Panc1 (cell line): ENCODE data around the gene GAS5. TPM values are rescaled to one million over a fixed set of nuclear protein-coding genes. Genes with fewer than 3 reads are reported as not detected.
"Not testable (repeated sequence)": the region's sequence is repeated elsewhere in the genome, so short reads cannot be mapped to it uniquely, and the experiment has no call there.

Experiments
- ATAC-seq: fragments of 200-7000 bp; cut with Tn5 transposase; 2 replicates; pipeline ENCODE4 v1.9.1; 2020; ENCODE audit warnings: mild to moderate bottlenecking, moderate library complexity
- BruUV-seq: library from RNA; stranded (reverse); fragments of 400-500 nt; replicated peaks from 2 replicates; lab custom pipeline; 2021; lab: Mats Ljungman, UMichigan
- CTCF ChIA-PET: fragments of 300-600 bp; sonication (Branson Sonifier 250); formaldehyde crosslinking; loops from one replicate; lab custom pipeline; 2022; ENCODE audit warnings: antibody characterized with exemption; lab: Charles Lee
- POLR2A ChIA-PET: fragments of 300-600 bp; sonication (Branson Sonifier 250); formaldehyde crosslinking; loops from one replicate; lab custom pipeline; 2022; ENCODE audit warnings: antibody characterized with exemption; lab: Charles Lee
- DNase-seq: peaks from one replicate; pipeline ENCODE4 v3.0.0-alpha.2; 2010; ENCODE audit warnings: low read depth, low spot score
- H3K27ac ChIP-seq: 2 replicates; pipeline ENCODE4 v1.5.1; 2011; ENCODE audit warnings: mild to moderate bottlenecking, low read length, inconsistent platforms
- H3K27me3 ChIP-seq: fragments of 200-500 bp; sonication (Bioruptor generic); 2 replicates; pipeline ENCODE4 v1.6.0; 2014; ENCODE audit warnings: low read length, inconsistent platforms; ENCODE audit not compliant: control insufficient read depth, insufficient read depth
- H3K36me3 ChIP-seq: fragments of 200-500 bp; sonication (Bioruptor generic); 2 replicates; pipeline ENCODE4 v1.5.1; 2014; ENCODE audit warnings: inconsistent platforms, mild to moderate bottlenecking, low read length, moderate library complexity; ENCODE audit not compliant: control insufficient read depth, insufficient read depth
- H3K4me1 ChIP-seq: 2 replicates; pipeline ENCODE4 v1.5.1; 2011; ENCODE audit warnings: inconsistent platforms, mild to moderate bottlenecking, low read length, moderate library complexity; ENCODE audit not compliant: control insufficient read depth, insufficient read depth
- H3K4me3 ChIP-seq, 2 experiments: 2 replicates each; pipeline ENCODE4 v1.5.1; 2011 to 2012; ENCODE audit warnings: low read depth in 2 of 2, low read length in 2 of 2, mild to moderate bottlenecking in 2 of 2, inconsistent platforms in 1 of 2, moderate library complexity in 1 of 2
- H3K9me3 ChIP-seq: fragments of 200-500 bp; sonication (Bioruptor generic); 2 replicates; pipeline ENCODE4 v1.5.1; 2014; ENCODE audit warnings: low read depth, mild to moderate bottlenecking, inconsistent platforms, low read length, moderate library complexity; ENCODE audit not compliant: control insufficient read depth, insufficient read depth
- CTCF ChIP-seq: fragments of 450-650 bp; IDR thresholded peaks from 2 replicates; pipeline ENCODE4 v1.5.1; 2017; ENCODE audit warnings: mild to moderate bottlenecking
- POLR2AphosphoS5 ChIP-seq: IDR thresholded peaks from 2 replicates; pipeline ENCODE4 v1.6.1; 2012; ENCODE audit warnings: mild to moderate bottlenecking, low read depth, low read length, moderate library complexity
- REST ChIP-seq, 2 experiments: IDR thresholded peaks; 2 replicates each; pipeline ENCODE4 v1.6.1; 2011 to 2012; ENCODE audit warnings: low read depth in 2 of 2, control low read depth in 1 of 2, low read length in 1 of 2, mild to moderate bottlenecking in 1 of 2, moderate library complexity in 1 of 2; ENCODE audit not compliant: insufficient read depth in 1 of 2
- SIN3A ChIP-seq: IDR thresholded peaks from 2 replicates; pipeline ENCODE4 v1.6.1; 2012; ENCODE audit warnings: low read depth, mild to moderate bottlenecking, low read length, moderate library complexity, borderline replicate concordance; ENCODE audit not compliant: insufficient read depth
- TCF7L2 ChIP-seq: IDR thresholded peaks from 2 replicates; pipeline ENCODE4 v1.6.1; 2011; ENCODE audit warnings: mild to moderate bottlenecking, low read depth, low read length, inconsistent platforms
- in situ Hi-C: cut with HindIII; loops from 2 replicates; pipeline ENCODE4 v1.10.0; 2016; ENCODE audit warnings: low sequenced_read_pairs, low pct_unique_long_range_greater_than_20kb
- intact Hi-C: fragments of 100-400 bp; cut with micrococcal nuclease; formaldehyde crosslinking; loops from one replicate; pipeline ENCODE4 v1.10.0; 2022; ENCODE audit not compliant: unreplicated experiment
- total RNA-seq: library from RNA; stranded (reverse); gene quantifications from one replicate; pipeline ENCODE4 v1.2.1, GENCODE V29; 2021; ENCODE audit not compliant: unreplicated experiment

The GAS5 gene
- total RNA-seq, 1 experiment from 2014 or later, result 236 TPM

GRCh38 chr1:173859547-173859946, 8.2 kb downstream of the GAS5 start:
- H3K27ac ChIP-seq, DNase-seq, ATAC-seq, in situ Hi-C loops, H3K9me3 ChIP-seq, H3K27me3 ChIP-seq, CTCF ChIA-PET, intact Hi-C loops, BruUV-seq, H3K4me3 ChIP-seq: not testable (repeated sequence)
- H3K36me3 ChIP-seq, result peaks cover 32% of the 10 kb centered on the region
- peaks cover 12% of the 10 kb centered on the region for H3K4me1 ChIP-seq
- POLR2A ChIA-PET, result interaction anchor here (1.1 kb wide), 1 partner anchor 9 kb away, joined by 4 read pairs; the partner anchor contains the start of gene ZBTB37

GRCh38 chr1:173857363-173857917, 10.3 kb downstream of the GAS5 start:
- no peak overlapping the region for H3K4me3 ChIP-seq
- ATAC-seq (no peak), DNase-seq (no peak)
- ChIA-PET CTCF (no interaction called here), POLR2A (no interaction called here)
- H3K36me3 ChIP-seq, result peaks cover 20% of the 10 kb centered on the region
- no peak for TF ChIP-seq SIN3A
- no peak; the same call in 1 of the 2 replicates for TF ChIP-seq POLR2AphosphoS5
- TF ChIP-seq TCF7L2, result no peak
- TF ChIP-seq CTCF, result no peak
- no peak for TF ChIP-seq REST (IDR thresholded peaks at IDR 0.05; ENCODE audit: insufficient read depth in 1 of 2, low read depth in 2 of 2, low read length in 1 of 2)
- no peaks in the 10 kb centered on the region for H3K9me3 ChIP-seq
- intact Hi-C loops (no loop called here), in situ Hi-C loops (no loop called here)
- H3K4me1 ChIP-seq, result no peaks in the 10 kb centered on the region
- H3K27ac ChIP-seq, result no peak overlapping the region
- no peaks in the 10 kb centered on the region for H3K27me3 ChIP-seq
- BruUV-seq, result no TSS peak

- TF ChIP-seq TCF7L2, result no peak
- TF ChIP-seq CTCF, result no peak
- no peak for TF ChIP-seq SIN3A
- TF ChIP-seq REST (IDR thresholded peaks at IDR 0.05; ENCODE audit: insufficient read depth in 1 of 2, low read depth in 2 of 2, low read length in 1 of 2), result no peak
- no peak for TF ChIP-seq POLR2AphosphoS5
- Histone ChIP-seq H3K27me3 (no peaks in the 10 kb centered on the region), H3K4me1 (no peaks in the 10 kb centered on the region), H3K4me3 (no peak overlapping the region), H3K9me3 (no peaks in the 10 kb centered on the region), H3K36me3 (peaks cover 20% of the 10 kb centered on the region), H3K27ac (no peak overlapping the region)
- in situ Hi-C loops (no loop called here), intact Hi-C loops (no loop called here)
- ATAC-seq (no peak), DNase-seq (no peak)
- CTCF ChIA-PET, result no interaction called here
- POLR2A ChIA-PET, result interaction anchor here (0.5 kb wide), 1 partner anchor 16 kb away, joined by 3 read pairs; no protein-coding TSS in a partner anchor
- no TSS peak for BruUV-seq
Measured at GRCh38 chr1:173856903-173857302, 10.9 kb downstream of the GAS5 start.
